Cardiac fibroblast (primary cell): ENCODE results near the gene NEDD4L.

ENCODE experiments used
- DNase-seq, 2 donors: peaks; one replicate each; pipeline versions ENCODE4 v3.0.0 to v3.0.0-alpha.2; 2010; ENCODE audit warnings: low read depth in 2 of 2
- H3K4me3 ChIP-seq, 2 donors: replicated peaks in 1 of 2; 1 replicate in 1 of 2; 2 replicates in 1 of 2; pipeline ENCODE4 v1.5.1; 2011; ENCODE audit warnings: low read depth in 2 of 2, low read length in 2 of 2, mild to moderate bottlenecking in 2 of 2, moderate library complexity in 1 of 2
- CTCF ChIP-seq: IDR thresholded peaks from one replicate; pipeline ENCODE4 v1.5.1; 2011; ENCODE audit warnings: low read depth, mild to moderate bottlenecking, low read length, inconsistent platforms

Gene NEDD4L

GRCh38 chr18:58103339-58103985, 59.4 kb downstream of the NEDD4L start:
- no peak overlapping the region for H3K4me3 ChIP-seq
- no peak for TF ChIP-seq CTCF

GRCh38 chr18:58104096-58104495, 60.1 kb downstream of the NEDD4L start:
- no peak for DNase-seq
- no peak overlapping the region for H3K4me3 ChIP-seq
- TF ChIP-seq CTCF, result no peak

More at GRCh38 chr18:58103339-58103985, 59.4 kb downstream of the NEDD4L start:
- peak; percentile 4 to 6 for DNase-seq

GRCh38 chr18:58105206-58105887, 61.3 kb downstream of the NEDD4L start:
- no peak overlapping the region for H3K4me3 ChIP-seq
- no peak for DNase-seq
- TF ChIP-seq CTCF, result no peak

GRCh38 chr18:58105888-58106260, 61.8 kb downstream of the NEDD4L start:
- no peak for DNase-seq
- TF ChIP-seq CTCF, result no peak
- H3K4me3 ChIP-seq, result no peak overlapping the region

- no peak for TF ChIP-seq CTCF
- no peak for DNase-seq
- no peak overlapping the region for H3K4me3 ChIP-seq
Measured at GRCh38 chr18:58106289-58107070, 62.5 kb downstream of the NEDD4L start.

GRCh38 chr18:58109256-58109655, 65.2 kb downstream of the NEDD4L start:
- no peak overlapping the region for H3K4me3 ChIP-seq
- TF ChIP-seq CTCF, result no peak
- no peak for DNase-seq
